Caco-2 (cell line): Measurements from ENCODE around the gene RAPGEF5. TPM values are rescaled to one million over a fixed set of nuclear protein-coding genes. Genes with fewer than 3 reads are reported as not detected.

Source experiments
- BruUV-seq: library from RNA; stranded (reverse); fragments of 400-500 nt; replicated peaks from 2 replicates; lab custom pipeline; 2021; lab: Mats Ljungman, UMichigan
- CTCF ChIA-PET: fragments of 300-600 bp; sonication (Branson Sonifier 250); formaldehyde crosslinking; loops from one replicate; lab custom pipeline; 2022; ENCODE audit warnings: antibody characterized with exemption; lab: Charles Lee
- POLR2A ChIA-PET: fragments of 300-600 bp; sonication (Branson Sonifier 250); formaldehyde crosslinking; loops from one replicate; lab custom pipeline; 2022; ENCODE audit warnings: antibody characterized with exemption; lab: Charles Lee
- DNase-seq, 2 experiments: peaks; one replicate each; pipeline versions ENCODE4 v3.0.0 to v3.0.0-alpha.2; 2020 to 2022
- H3K27me3 ChIP-seq: replicated peaks from 2 replicates; pipeline ENCODE4 v1.6.0; 2011; ENCODE audit warnings: low read length; ENCODE audit not compliant: control insufficient read depth, insufficient read depth
- H3K36me3 ChIP-seq: 2 replicates; pipeline ENCODE4 v1.5.1; 2011; ENCODE audit warnings: low read length; ENCODE audit not compliant: control insufficient read depth, insufficient read depth
- H3K4me1 ChIP-seq: fragments of 250-450 bp; sonication (Bioruptor Pico); 2 replicates; pipeline ENCODE4 v1.5.1; 2020; ENCODE audit warnings: mild to moderate bottlenecking
- H3K4me3 ChIP-seq: 2 replicates; pipeline ENCODE4 v1.5.1; 2011; ENCODE audit warnings: low read depth, mild to moderate bottlenecking, control low read depth, low read length
- H3K9me3 ChIP-seq: fragments of 250-450 bp; sonication (Bioruptor Pico); 2 replicates; pipeline ENCODE4 v1.5.1; 2020; ENCODE audit warnings: mild to moderate bottlenecking, moderate library complexity
- H3K27ac Mint-ChIP-seq: one replicate; pipeline ENCODE4 v1.8.0; 2022; ENCODE audit warnings: mixed read lengths; ENCODE audit not compliant: unreplicated experiment
- H3K27me3 Mint-ChIP-seq: one replicate; pipeline ENCODE4 v1.8.0; 2022; ENCODE audit warnings: mixed read lengths; ENCODE audit not compliant: insufficient read depth, unreplicated experiment
- H3K36me3 Mint-ChIP-seq: one replicate; pipeline ENCODE4 v1.8.0; 2022; ENCODE audit warnings: mild to moderate bottlenecking, mixed read lengths; ENCODE audit not compliant: insufficient read depth, unreplicated experiment
- H3K4me1 Mint-ChIP-seq: one replicate; pipeline ENCODE4 v1.8.0; 2022; ENCODE audit warnings: low read depth, mixed read lengths; ENCODE audit not compliant: unreplicated experiment
- H3K4me3 Mint-ChIP-seq: one replicate; pipeline ENCODE4 v1.8.0; 2022; ENCODE audit warnings: mild to moderate bottlenecking, moderate library complexity, mixed read lengths; ENCODE audit not compliant: unreplicated experiment
- H3K9me3 Mint-ChIP-seq: one replicate; pipeline ENCODE4 v1.8.0; 2022; ENCODE audit warnings: mixed read lengths; ENCODE audit not compliant: unreplicated experiment
- intact Hi-C: fragments of 100-400 bp; cut with micrococcal nuclease; formaldehyde crosslinking; loops from one replicate; pipeline ENCODE4 v1.10.0; 2022; ENCODE audit not compliant: unreplicated experiment
- total RNA-seq: library from RNA; stranded (reverse); gene quantifications from 2 replicates; pipeline ENCODE4 v1.2.3, GENCODE V29; 2022
- TF ChIP-seq, protein P1 (sequence below), 2 experiments: fragments of 200-600 bp in 1 of 2; IDR thresholded peaks; 1 replicate in 1 of 2; 2 replicates in 1 of 2; pipeline versions ENCODE4 v1.5.1 to v1.8.0; 2011 to 2022; ENCODE audit warnings: antibody characterized with exemption in 1 of 2, control low read depth in 1 of 2, inconsistent platforms in 1 of 2, low read depth in 1 of 2, low read length in 1 of 2, mild to moderate bottlenecking in 1 of 2, moderate library complexity in 1 of 2; ENCODE audit not compliant: insufficient read depth in 1 of 2, severe bottlenecking in 1 of 2, unreplicated experiment in 1 of 2

The RAPGEF5 gene
- total RNA-seq, 1 experiment from 2014 or later = 16.9 TPM

DNA sequence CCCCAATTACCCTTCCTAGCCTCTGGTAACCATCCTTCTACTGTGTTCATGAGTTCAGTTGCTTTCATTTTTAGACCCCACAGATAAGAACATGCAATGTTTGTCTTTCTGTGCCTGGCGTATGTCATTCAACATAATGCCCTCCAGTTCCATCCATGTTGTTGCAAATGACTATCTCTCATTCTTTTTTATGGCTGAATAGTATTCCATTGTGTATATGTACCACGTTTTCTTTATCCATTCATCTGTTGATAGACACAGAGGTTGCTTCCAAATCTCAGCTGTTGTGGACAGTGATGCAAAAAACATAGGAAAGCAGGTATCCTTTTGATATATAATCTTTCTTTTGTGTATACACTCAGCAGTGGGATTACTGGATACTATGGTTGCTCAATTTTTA, 51.2 kb downstream of the RAPGEF5 start:
- Mint-ChIP-seq H3K9me3 (no peaks in the 10 kb centered on the region), H3K4me3 (no peak overlapping the region), H3K27me3 (no peaks in the 10 kb centered on the region), H3K36me3 (peaks cover 11% of the 10 kb centered on the region), H3K27ac (no peak overlapping the region), H3K4me1 (no peaks in the 10 kb centered on the region)
- no peak for DNase-seq
- Histone ChIP-seq H3K4me3 (no peak overlapping the region), H3K4me1 (no peaks in the 10 kb centered on the region), H3K27me3 (no peaks in the 10 kb centered on the region), H3K36me3 (peaks cover 4% of the 10 kb centered on the region), H3K9me3 (no peaks in the 10 kb centered on the region)
- POLR2A ChIA-PET = no interaction called here
- BruUV-seq = no TSS peak
- TF ChIP-seq, protein P1, sequence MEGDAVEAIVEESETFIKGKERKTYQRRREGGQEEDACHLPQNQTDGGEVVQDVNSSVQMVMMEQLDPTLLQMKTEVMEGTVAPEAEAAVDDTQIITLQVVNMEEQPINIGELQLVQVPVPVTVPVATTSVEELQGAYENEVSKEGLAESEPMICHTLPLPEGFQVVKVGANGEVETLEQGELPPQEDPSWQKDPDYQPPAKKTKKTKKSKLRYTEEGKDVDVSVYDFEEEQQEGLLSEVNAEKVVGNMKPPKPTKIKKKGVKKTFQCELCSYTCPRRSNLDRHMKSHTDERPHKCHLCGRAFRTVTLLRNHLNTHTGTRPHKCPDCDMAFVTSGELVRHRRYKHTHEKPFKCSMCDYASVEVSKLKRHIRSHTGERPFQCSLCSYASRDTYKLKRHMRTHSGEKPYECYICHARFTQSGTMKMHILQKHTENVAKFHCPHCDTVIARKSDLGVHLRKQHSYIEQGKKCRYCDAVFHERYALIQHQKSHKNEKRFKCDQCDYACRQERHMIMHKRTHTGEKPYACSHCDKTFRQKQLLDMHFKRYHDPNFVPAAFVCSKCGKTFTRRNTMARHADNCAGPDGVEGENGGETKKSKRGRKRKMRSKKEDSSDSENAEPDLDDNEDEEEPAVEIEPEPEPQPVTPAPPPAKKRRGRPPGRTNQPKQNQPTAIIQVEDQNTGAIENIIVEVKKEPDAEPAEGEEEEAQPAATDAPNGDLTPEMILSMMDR (IDR thresholded peaks at IDR 0.05; ENCODE audit: insufficient read depth in 1 of 2, low read depth in 1 of 2, low read length in 1 of 2, severe bottlenecking in 1 of 2, unreplicated experiment in 1 of 2) = no peak
- CTCF ChIA-PET = no interaction called here
- intact Hi-C loops = no loop called here

DNA sequence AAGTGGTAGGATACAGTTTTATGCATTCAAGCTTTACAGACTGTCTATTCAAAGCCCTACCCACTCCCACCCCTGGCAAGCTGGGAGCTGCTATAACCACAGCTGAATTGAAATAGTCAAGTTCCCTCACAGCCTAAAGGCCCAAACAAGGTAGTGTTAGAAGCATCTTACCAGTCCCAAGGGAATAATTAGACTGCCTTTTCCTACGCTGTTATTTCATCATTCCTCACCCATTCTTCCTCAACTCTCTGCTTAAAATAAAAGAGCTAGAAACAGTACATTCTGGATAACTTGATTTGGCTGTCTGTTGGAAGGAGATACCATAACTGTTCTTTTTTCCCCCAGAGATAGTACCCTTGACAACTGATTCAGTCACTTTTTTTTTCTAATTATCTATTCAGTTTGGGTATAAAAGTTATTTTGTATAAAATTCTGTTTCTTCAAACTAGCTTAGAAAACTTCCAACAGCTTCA, 54.0 kb downstream of the RAPGEF5 start:
- no TSS peak for BruUV-seq
- CTCF ChIA-PET = no interaction called here
- intact Hi-C loops = no loop called here
- Mint-ChIP-seq H3K4me1 (no peaks in the 10 kb centered on the region), H3K27me3 (no peaks in the 10 kb centered on the region), H3K27ac (no peak overlapping the region), H3K9me3 (no peaks in the 10 kb centered on the region), H3K36me3 (peaks cover 11% of the 10 kb centered on the region), H3K4me3 (no peak overlapping the region)
- DNase-seq = no peak
- Histone ChIP-seq H3K4me3 (no peak overlapping the region), H3K27me3 (no peaks in the 10 kb centered on the region), H3K36me3 (peaks cover 4% of the 10 kb centered on the region), H3K9me3 (no peaks in the 10 kb centered on the region), H3K4me1 (no peaks in the 10 kb centered on the region)
- POLR2A ChIA-PET = no interaction called here
- TF ChIP-seq, protein P1 (IDR thresholded peaks at IDR 0.05; ENCODE audit: insufficient read depth in 1 of 2, low read depth in 1 of 2, low read length in 1 of 2, severe bottlenecking in 1 of 2, unreplicated experiment in 1 of 2) = no peak

DNA sequence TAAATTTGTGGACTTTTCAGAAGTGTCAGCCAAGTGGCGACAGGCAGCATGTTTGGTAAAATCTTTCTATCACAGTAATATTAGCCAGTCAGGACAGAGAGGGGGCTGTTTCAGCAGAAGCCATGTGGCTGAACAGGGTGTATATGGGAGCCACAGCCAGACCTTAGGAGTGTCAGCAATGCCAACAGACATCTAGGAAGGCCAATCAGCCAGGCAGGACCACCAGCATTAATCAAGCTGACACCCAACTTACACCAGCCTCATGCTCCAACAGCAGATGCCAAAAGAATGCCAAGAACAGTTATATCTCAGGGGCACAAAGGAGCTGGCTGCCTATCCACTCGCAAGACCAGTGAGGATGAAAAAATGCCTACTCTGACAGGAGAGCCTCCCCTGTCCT, 54.8 kb downstream of the RAPGEF5 start:
- peaks cover 4% of the 10 kb centered on the region for H3K36me3 ChIP-seq
- ChIA-PET CTCF (interaction anchor here (1.2 kb wide), 1 partner anchor 220 kb away, joined by 4 read pairs; no protein-coding TSS in a partner anchor), POLR2A (no interaction called here)
- H3K27ac Mint-ChIP-seq = no peak overlapping the region
- intact Hi-C loops = no loop called here
- H3K27me3 ChIP-seq = no peaks in the 10 kb centered on the region
- H3K36me3 Mint-ChIP-seq = peaks cover 7% of the 10 kb centered on the region
- no peak overlapping the region for H3K4me3 ChIP-seq
- BruUV-seq = no TSS peak
- H3K9me3 Mint-ChIP-seq = no peaks in the 10 kb centered on the region
- TF ChIP-seq, protein P1 (IDR thresholded peaks at IDR 0.05; ENCODE audit: insufficient read depth in 1 of 2, low read depth in 1 of 2, low read length in 1 of 2, severe bottlenecking in 1 of 2, unreplicated experiment in 1 of 2) = no peak
- no peak for DNase-seq
- no peaks in the 10 kb centered on the region for H3K27me3 Mint-ChIP-seq
- H3K4me1 Mint-ChIP-seq = no peaks in the 10 kb centered on the region
- H3K4me1 ChIP-seq = no peaks in the 10 kb centered on the region
- no peaks in the 10 kb centered on the region for H3K9me3 ChIP-seq
- H3K4me3 Mint-ChIP-seq = no peak overlapping the region
